H9 (cell line): ENCODE data around the gene CKB. TPM values are rescaled to one million over a fixed set of nuclear protein-coding genes. Genes with fewer than 3 reads are reported as not detected.

Experiments
- DNase-seq: peaks from one replicate; pipeline ENCODE4 v3.0.0-alpha.2; 2017
- H2AFZ ChIP-seq: one replicate; pipeline ENCODE4 v1.6.1; 2013; ENCODE audit warnings: mild to moderate bottlenecking, low read length, control low read depth, moderate library complexity
- H2AK5ac ChIP-seq: 2 replicates; pipeline ENCODE4 v1.6.1; 2013; ENCODE audit warnings: low read length, control low read depth, mixed read lengths; ENCODE audit not compliant: insufficient read length
- H2BK120ac ChIP-seq: one replicate; pipeline ENCODE4 v1.6.1; 2013; ENCODE audit warnings: low read depth, mild to moderate bottlenecking, low read length, control low read depth, inconsistent platforms; ENCODE audit not compliant: poor library complexity, severe bottlenecking
- H2BK12ac ChIP-seq: 2 replicates; pipeline ENCODE4 v1.6.1; 2013; ENCODE audit warnings: low read length, control low read depth, mixed read lengths, low read depth; ENCODE audit not compliant: insufficient read length
- H2BK15ac ChIP-seq: 2 replicates; pipeline ENCODE4 v1.6.1; 2013; ENCODE audit warnings: low read depth, low read length, control low read depth
- H2BK20ac ChIP-seq: one replicate; pipeline ENCODE4 v1.6.1; 2013; ENCODE audit warnings: low read depth, mild to moderate bottlenecking, low read length, control low read depth, inconsistent platforms; ENCODE audit not compliant: poor library complexity, severe bottlenecking
- H2BK5ac ChIP-seq: 2 replicates; pipeline ENCODE4 v1.6.1; 2013; ENCODE audit warnings: low read length, control low read depth, mixed read lengths; ENCODE audit not compliant: insufficient read length
- H3K14ac ChIP-seq: 2 replicates; pipeline ENCODE4 v1.6.1; 2013; ENCODE audit warnings: low read length, control low read depth; ENCODE audit not compliant: insufficient read depth
- H3K18ac ChIP-seq: 2 replicates; pipeline ENCODE4 v1.6.1; 2013; ENCODE audit warnings: low read depth, mild to moderate bottlenecking, mixed read lengths, low read length, control low read depth; ENCODE audit not compliant: insufficient read length
- H3K23ac ChIP-seq: 2 replicates; pipeline ENCODE4 v1.6.1; 2013; ENCODE audit warnings: low read length, control low read depth, mixed read lengths, low read depth; ENCODE audit not compliant: insufficient read length
- H3K23me2 ChIP-seq: 2 replicates; pipeline ENCODE4 v1.6.1; 2013; ENCODE audit warnings: low read depth, mild to moderate bottlenecking, mixed read lengths, low read length, control low read depth; ENCODE audit not compliant: insufficient read length, poor library complexity, severe bottlenecking
- H3K27ac ChIP-seq: 2 replicates; pipeline ENCODE4 v1.5.1; 2013; ENCODE audit warnings: low read length, control low read depth, mixed read lengths, low read depth; ENCODE audit not compliant: insufficient read length
- H3K27me3 ChIP-seq: 2 replicates; pipeline ENCODE4 v1.6.1; 2013; ENCODE audit warnings: low read length, control low read depth, inconsistent platforms; ENCODE audit not compliant: insufficient read depth
- H3K4ac ChIP-seq: 2 replicates; pipeline ENCODE4 v1.6.1; 2013; ENCODE audit warnings: low read depth, mild to moderate bottlenecking, control low read depth, inconsistent platforms, low read length, moderate library complexity
- H3K4me1 ChIP-seq: 2 replicates; pipeline ENCODE4 v1.6.1; 2013; ENCODE audit warnings: low read length, control low read depth, inconsistent platforms; ENCODE audit not compliant: insufficient read depth
- H3K4me2 ChIP-seq: 2 replicates; pipeline ENCODE4 v1.6.1; 2013; ENCODE audit warnings: low read length, control low read depth, mixed read lengths; ENCODE audit not compliant: insufficient read length, insufficient read depth
- H3K56ac ChIP-seq: 2 replicates; pipeline ENCODE4 v1.6.1; 2013; ENCODE audit warnings: low read depth, mild to moderate bottlenecking, mixed read lengths, low read length, control low read depth; ENCODE audit not compliant: insufficient read length
- H3K79me1 ChIP-seq: 2 replicates; pipeline ENCODE4 v1.6.1; 2013; ENCODE audit warnings: low read depth, mild to moderate bottlenecking, moderate library complexity, low read length, control low read depth, inconsistent platforms; ENCODE audit not compliant: insufficient read depth, poor library complexity, severe bottlenecking
- H3K79me2 ChIP-seq: 2 replicates; pipeline ENCODE4 v1.6.1; 2013; ENCODE audit warnings: low read length, control low read depth, inconsistent platforms; ENCODE audit not compliant: insufficient read depth
- H3K9ac ChIP-seq: 2 replicates; pipeline ENCODE4 v1.6.1; 2013; ENCODE audit warnings: low read length, control low read depth, mixed read lengths; ENCODE audit not compliant: insufficient read length; ENCODE audit errors: extremely low read depth
- H3K9me3 ChIP-seq: one replicate; pipeline ENCODE4 v1.6.1; 2013; ENCODE audit warnings: low read depth, low read length, inconsistent platforms; ENCODE audit not compliant: control insufficient read depth
- H3T11ph ChIP-seq: one replicate; pipeline ENCODE4 v1.6.1; 2013; ENCODE audit warnings: mild to moderate bottlenecking, low read length, control low read depth, inconsistent platforms
- H4K20me1 ChIP-seq: one replicate; pipeline ENCODE4 v1.6.1; 2013; ENCODE audit not compliant: control insufficient read depth, insufficient read length, insufficient read depth
- H4K5ac ChIP-seq: 2 replicates; pipeline ENCODE4 v1.6.1; 2013; ENCODE audit warnings: low read depth, mild to moderate bottlenecking, mixed read lengths, low read length, control low read depth; ENCODE audit not compliant: insufficient read length
- H4K8ac ChIP-seq: replicated peaks from 2 replicates; pipeline ENCODE4 v1.6.1; 2013; ENCODE audit warnings: low read length, control low read depth, mixed read lengths, low read depth; ENCODE audit not compliant: insufficient read length
- H4K91ac ChIP-seq: 2 replicates; pipeline ENCODE4 v1.6.1; 2013; ENCODE audit warnings: low read depth, mild to moderate bottlenecking, moderate library complexity, mixed read lengths, low read length, control low read depth; ENCODE audit not compliant: insufficient read length
- H3K27ac Mint-ChIP-seq, 3 experiments: 2 replicates in 2 of 3; 3 replicates in 1 of 3; pipeline ENCODE4 v1.8.0; 2020 to 2021; ENCODE audit warnings: mixed read lengths in 3 of 3, mild to moderate bottlenecking in 1 of 3, moderate library complexity in 1 of 3
- H3K27me3 Mint-ChIP-seq: 2 replicates; pipeline ENCODE4 v1.8.0; 2021; ENCODE audit warnings: low read depth, mild to moderate bottlenecking, moderate library complexity, mixed read lengths
- H3K36me3 Mint-ChIP-seq, 3 experiments: 2 replicates in 2 of 3; 3 replicates in 1 of 3; pipeline ENCODE4 v1.8.0; 2020 to 2021; ENCODE audit warnings: low read depth in 3 of 3, mixed read lengths in 3 of 3; ENCODE audit not compliant: insufficient read depth in 1 of 3
- H3K4me1 Mint-ChIP-seq, 2 experiments: 2 replicates each; pipeline ENCODE4 v1.8.0; 2020; ENCODE audit warnings: mixed read lengths in 2 of 2
- H3K4me3 Mint-ChIP-seq, 2 experiments: 2 replicates in 1 of 2; 3 replicates in 1 of 2; pipeline ENCODE4 v1.8.0; 2020 to 2021; ENCODE audit warnings: mild to moderate bottlenecking in 2 of 2, mixed read lengths in 2 of 2, moderate library complexity in 1 of 2
- H3K9me3 Mint-ChIP-seq, 2 experiments: 2 replicates in 1 of 2; 3 replicates in 1 of 2; pipeline ENCODE4 v1.8.0; 2020; ENCODE audit warnings: mild to moderate bottlenecking in 2 of 2, mixed read lengths in 2 of 2, moderate library complexity in 1 of 2
- WGBS: extraction: QIAGEN DNeasy Blood & Tissue Kit; methylation state at CpG from one replicate; pipeline ENCODE4 v1.1.7; 2013; ENCODE audit warnings: missing lambda C conversion rate, low lambda C conversion rate, mixed read lengths; ENCODE audit not compliant: insufficient read length; ENCODE audit errors: extremely low coverage; 5-methylcytosine and 5-hydroxymethylcytosine counted together
- total RNA-seq: library from RNA; stranded (reverse); gene quantifications from 2 replicates; pipeline ENCODE4 v1.2.1, GENCODE V29; 2021
- TF ChIP-seq, protein P1 (sequence below): fragments of 200-600 bp; sonication (generic); conservative IDR thresholded peaks from 3 replicates; pipeline ENCODE4 v1.8.0; 2021; ENCODE audit warnings: antibody characterized with exemption, mild to moderate bottlenecking

Gene CKB
- total RNA-seq, 1 experiment from 2014 or later: 517 TPM

- Histone ChIP-seq H2BK12ac (no peak overlapping the region), H3K4me2 (no peak overlapping the region), H3K18ac (no peak overlapping the region), H3K27ac (no peak overlapping the region), H2BK20ac (no peak overlapping the region), H3K9me3 (no peaks in the 10 kb centered on the region), H3T11ph (no peak overlapping the region), H3K9ac (no peak overlapping the region), H2AK5ac (no peak overlapping the region), H3K23me2 (no peaks in the 10 kb centered on the region), H3K27me3 (no peaks in the 10 kb centered on the region), H3K56ac (no peak overlapping the region), H2BK15ac (no peak overlapping the region), H2AFZ (no peak overlapping the region), H2BK120ac (no peak overlapping the region), H3K23ac (no peak overlapping the region), H3K79me1 (no peaks in the 10 kb centered on the region), H4K8ac (no peak overlapping the region), H3K4ac (no peak overlapping the region), H4K91ac (no peak overlapping the region), H3K14ac (no peak overlapping the region), H4K5ac (no peak overlapping the region), H3K4me1 (no peaks in the 10 kb centered on the region), H3K79me2 (no peaks in the 10 kb centered on the region), H4K20me1 (no peaks in the 10 kb centered on the region), H2BK5ac (no peak overlapping the region)
- WGBS: no CpG with 5 or more reads among the region's 6 CpGs
- 0 out of 4 replicates have a peak, but pooled peaks cover 0 to 2% of the 10 kb centered on the region in 2 experiments for H3K4me1 Mint-ChIP-seq
- no peak overlapping the region for H3K4me3 Mint-ChIP-seq
- no peaks in the 10 kb centered on the region for H3K27me3 Mint-ChIP-seq
- H3K27ac Mint-ChIP-seq: no peak overlapping the region; a peak in 1 of 7 replicates
- TF ChIP-seq, protein P1, sequence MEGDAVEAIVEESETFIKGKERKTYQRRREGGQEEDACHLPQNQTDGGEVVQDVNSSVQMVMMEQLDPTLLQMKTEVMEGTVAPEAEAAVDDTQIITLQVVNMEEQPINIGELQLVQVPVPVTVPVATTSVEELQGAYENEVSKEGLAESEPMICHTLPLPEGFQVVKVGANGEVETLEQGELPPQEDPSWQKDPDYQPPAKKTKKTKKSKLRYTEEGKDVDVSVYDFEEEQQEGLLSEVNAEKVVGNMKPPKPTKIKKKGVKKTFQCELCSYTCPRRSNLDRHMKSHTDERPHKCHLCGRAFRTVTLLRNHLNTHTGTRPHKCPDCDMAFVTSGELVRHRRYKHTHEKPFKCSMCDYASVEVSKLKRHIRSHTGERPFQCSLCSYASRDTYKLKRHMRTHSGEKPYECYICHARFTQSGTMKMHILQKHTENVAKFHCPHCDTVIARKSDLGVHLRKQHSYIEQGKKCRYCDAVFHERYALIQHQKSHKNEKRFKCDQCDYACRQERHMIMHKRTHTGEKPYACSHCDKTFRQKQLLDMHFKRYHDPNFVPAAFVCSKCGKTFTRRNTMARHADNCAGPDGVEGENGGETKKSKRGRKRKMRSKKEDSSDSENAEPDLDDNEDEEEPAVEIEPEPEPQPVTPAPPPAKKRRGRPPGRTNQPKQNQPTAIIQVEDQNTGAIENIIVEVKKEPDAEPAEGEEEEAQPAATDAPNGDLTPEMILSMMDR: no peak
- H3K36me3 Mint-ChIP-seq: peaks cover 9 to 45% (median 32%) of the 10 kb centered on the region in 3 experiments; a peak in 6 of 7 replicates
- H3K9me3 Mint-ChIP-seq: no peaks in the 10 kb centered on the region
- DNase-seq: no peak
These were observed 34.6 kb downstream of the CKB start for GRCh38 chr14:103488071-103488470.
